ENCODE measurements around the gene TSPAN17.

DNA sequence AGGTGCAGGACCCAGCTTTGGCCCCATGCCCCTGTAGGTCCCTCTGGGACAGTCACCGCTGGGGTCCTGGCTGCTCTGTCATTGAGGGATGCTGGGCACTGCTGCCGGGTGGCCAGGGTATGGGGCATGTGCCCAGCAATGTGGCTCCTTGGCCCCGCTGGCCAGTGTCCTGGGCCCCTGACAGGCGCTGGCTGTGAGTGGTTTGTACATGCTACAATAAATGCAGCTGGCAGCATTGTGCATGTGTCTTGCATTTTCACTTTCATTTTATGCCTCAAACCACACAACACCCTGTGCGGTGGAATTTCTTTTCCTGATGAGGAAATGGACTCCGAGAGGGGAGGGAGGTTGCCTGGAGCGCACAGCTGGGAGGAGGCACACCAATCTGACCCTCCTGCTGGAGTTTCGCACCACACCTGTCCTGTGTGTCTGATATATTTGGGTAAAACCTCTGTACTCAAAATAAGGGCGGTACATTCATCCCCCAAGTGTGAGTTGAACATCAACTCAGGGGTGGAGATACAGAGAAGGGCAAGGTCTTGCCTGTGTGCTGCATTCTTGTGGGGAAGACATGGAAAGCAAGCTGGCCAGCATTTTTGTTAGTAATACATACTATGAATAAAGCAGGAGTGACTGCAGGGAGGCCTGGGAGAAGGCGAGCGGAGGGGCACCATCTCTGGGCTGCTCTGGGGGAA is 11.7 kb downstream of the TSPAN17 start:
- TF ChIP-seq, protein P1, sequence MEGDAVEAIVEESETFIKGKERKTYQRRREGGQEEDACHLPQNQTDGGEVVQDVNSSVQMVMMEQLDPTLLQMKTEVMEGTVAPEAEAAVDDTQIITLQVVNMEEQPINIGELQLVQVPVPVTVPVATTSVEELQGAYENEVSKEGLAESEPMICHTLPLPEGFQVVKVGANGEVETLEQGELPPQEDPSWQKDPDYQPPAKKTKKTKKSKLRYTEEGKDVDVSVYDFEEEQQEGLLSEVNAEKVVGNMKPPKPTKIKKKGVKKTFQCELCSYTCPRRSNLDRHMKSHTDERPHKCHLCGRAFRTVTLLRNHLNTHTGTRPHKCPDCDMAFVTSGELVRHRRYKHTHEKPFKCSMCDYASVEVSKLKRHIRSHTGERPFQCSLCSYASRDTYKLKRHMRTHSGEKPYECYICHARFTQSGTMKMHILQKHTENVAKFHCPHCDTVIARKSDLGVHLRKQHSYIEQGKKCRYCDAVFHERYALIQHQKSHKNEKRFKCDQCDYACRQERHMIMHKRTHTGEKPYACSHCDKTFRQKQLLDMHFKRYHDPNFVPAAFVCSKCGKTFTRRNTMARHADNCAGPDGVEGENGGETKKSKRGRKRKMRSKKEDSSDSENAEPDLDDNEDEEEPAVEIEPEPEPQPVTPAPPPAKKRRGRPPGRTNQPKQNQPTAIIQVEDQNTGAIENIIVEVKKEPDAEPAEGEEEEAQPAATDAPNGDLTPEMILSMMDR (conservative IDR thresholded peaks at IDR 0.05), result no peak
- TF ChIP-seq ZFX (IDR thresholded peaks at IDR 0.05), result no peak
